SK-N-DZ (cell line): ENCODE measurements around the gene SORBS2.

ENCODE experiments used
- DNase-seq: peaks from one replicate; pipeline ENCODE4 v3.0.0-alpha.2; 2015; ENCODE audit warnings: low spot score

Gene SORBS2

GRCh38 chr4:185836241-185837084, 24.5 kb upstream of the SORBS2 start:
- no peak for DNase-seq

GRCh38 chr4:185835814-185836213, 23.8 kb upstream of the SORBS2 start:
- no peak for DNase-seq

DNA sequence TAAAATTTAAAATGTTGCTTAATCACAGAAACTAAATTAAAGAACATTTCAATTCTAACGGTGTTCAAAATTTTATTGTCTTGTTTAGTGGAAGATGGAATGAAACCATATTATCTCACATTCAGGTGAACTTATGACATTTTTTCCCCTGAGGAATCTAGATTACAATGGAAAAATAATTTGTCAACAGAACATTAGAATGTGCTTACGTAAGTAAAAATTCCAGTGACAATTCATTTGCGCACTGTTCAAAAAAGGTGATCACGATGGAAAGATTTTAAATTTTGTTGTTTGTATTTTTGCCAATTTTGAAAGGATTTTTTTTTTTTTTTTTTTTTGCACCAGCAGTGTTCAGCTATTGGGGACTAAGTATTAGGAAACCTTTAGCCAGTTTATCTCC, 23.3 kb upstream of the SORBS2 start:
- no peak for DNase-seq

DNA sequence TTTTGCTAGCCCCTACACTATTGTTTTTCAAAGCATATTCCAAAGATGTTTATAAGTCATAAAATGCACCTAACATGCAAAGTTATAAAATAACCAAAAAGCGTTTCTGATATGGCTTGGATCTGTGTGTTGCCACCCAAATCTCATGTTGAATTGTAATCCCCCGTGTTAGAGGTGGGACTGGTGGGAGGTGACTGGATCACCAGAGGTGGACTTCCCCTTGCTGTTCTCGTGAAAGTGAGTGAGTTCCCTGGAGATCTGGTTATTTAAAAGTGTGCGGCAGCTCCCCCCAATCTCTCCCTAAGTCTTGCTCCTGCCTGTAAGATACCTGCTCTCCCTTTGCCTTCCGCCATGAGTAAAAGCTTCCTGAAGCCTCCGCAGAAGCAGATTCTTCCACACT, 22.8 kb upstream of the SORBS2 start:
- no peak for DNase-seq

GRCh38 chr4:185834088-185834487, 22.1 kb upstream of the SORBS2 start:
- DNase-seq, result no peak

DNA sequence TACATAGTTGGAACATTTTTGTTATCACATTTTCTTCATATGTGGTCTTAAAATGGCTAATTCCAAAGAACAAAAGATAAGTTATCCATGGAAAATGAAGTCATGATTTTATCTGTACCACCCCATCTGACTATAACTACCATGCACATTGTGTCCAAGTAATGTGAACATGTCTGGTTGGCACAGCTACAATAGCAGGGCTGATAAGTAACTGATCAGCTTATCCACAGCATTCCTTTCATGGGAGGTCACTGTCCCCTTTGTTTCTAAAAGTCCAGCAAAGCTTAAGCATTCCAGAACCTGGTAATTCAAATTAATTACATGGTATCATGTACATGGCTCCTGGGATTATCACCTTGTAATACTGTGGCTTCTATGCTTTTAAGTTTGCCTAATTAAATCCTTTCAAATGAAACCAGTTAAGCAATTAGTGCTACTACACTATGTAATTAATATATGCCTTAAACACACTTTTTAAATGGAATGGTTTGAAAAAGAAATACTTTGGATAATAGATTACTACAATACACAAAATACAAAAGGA, 21.1 kb upstream of the SORBS2 start:
- no peak for DNase-seq

- DNase-seq, result no peak
Observed at GRCh38 chr4:185831125-185831815, 19.3 kb upstream of the SORBS2 start.

DNA sequence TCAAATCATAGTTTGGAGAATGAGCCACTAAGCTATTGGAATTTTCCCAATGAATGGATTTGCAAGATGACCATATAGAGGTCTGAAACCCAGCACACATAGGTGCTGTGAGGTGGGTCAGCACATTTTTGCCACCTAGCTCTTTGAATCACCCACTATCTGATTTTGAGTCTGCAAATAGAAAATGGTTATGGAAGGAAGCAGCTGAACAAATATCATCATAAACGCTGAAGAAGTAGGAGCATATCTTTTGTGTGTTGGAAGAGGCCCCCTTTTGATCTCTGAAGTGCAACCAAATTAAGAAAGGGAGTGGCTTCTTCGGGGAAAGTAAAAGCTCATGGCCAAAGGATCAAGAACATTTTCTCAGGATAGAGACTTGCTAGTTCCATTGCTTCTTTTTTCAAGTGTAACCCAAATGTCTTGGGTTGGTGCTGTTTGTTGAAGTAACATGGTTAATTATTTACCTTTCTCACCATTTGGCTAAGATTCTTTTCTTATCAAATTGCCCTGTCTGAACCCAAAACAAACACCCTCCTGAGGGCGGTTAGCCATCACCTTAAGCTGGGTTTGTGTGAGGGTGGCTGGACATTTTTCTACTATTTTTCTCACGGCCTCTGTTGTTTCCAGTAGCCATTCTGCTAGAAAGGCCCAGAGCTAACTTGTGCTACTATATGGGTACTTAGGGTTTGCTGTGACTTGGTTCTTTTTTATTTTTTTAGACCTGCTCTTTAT, 18.4 kb upstream of the SORBS2 start:
- DNase-seq, result no peak

DNA sequence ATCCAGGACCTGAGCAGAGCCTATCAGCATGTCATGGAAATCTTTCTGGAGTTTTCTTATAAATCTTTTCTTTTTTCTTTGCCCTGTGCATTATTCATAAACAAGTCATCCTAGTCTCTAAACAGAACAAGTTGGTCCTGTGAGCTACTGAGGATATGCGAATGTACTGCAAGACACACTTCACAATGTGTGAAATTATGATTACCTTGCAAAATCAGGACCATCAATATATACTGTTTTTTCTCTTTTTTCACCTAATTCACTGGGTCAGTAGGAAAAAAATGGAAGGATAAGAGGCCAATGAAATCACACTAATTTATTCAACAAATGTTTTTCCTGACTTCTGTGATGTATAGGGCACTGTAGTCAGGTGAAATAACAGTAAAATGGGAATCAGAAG, 14.4 kb upstream of the SORBS2 start:
- no peak for DNase-seq

DNA sequence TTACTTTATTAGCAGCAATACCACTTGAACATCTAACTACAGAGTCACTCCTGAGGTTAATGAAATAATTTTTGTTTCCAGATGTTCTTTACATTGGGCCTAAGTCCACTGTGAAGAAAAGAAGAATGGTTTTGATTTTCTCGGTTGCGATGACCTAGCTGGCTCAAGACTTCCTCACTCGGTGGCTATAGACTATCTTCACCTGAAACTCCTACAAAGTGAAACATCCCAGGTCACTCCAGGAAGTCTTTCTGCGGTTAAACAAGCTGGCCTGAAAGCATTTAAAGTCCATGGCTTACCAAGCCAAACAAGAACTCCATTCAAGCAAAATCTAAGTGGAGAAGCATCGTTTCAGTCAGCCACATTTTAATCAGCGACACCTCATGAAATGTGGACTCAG, 13.7 kb upstream of the SORBS2 start:
- no peak for DNase-seq

GRCh38 chr4:185822791-185823190, 10.8 kb upstream of the SORBS2 start:
- DNase-seq, result no peak

DNA sequence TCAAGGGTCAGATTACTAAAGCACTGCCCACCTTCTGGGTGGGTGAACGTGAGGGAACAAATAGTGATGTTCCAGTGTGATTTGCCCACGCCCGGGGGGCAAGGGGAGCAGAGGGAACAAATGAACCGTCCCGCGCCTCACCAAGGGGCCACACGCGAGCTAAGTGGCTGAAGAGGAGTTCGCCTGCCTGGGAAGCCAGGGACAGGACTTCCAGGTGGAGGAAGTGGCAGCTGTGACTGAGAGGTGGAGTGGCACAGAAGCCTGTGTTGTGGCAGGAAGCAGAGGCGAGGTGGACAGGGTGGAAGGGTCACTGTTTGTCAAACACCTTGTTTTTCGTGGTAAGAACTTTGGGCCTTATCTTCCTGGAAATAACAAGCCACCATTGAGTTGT, 9.0 kb upstream of the SORBS2 start:
- DNase-seq, result no peak

DNA sequence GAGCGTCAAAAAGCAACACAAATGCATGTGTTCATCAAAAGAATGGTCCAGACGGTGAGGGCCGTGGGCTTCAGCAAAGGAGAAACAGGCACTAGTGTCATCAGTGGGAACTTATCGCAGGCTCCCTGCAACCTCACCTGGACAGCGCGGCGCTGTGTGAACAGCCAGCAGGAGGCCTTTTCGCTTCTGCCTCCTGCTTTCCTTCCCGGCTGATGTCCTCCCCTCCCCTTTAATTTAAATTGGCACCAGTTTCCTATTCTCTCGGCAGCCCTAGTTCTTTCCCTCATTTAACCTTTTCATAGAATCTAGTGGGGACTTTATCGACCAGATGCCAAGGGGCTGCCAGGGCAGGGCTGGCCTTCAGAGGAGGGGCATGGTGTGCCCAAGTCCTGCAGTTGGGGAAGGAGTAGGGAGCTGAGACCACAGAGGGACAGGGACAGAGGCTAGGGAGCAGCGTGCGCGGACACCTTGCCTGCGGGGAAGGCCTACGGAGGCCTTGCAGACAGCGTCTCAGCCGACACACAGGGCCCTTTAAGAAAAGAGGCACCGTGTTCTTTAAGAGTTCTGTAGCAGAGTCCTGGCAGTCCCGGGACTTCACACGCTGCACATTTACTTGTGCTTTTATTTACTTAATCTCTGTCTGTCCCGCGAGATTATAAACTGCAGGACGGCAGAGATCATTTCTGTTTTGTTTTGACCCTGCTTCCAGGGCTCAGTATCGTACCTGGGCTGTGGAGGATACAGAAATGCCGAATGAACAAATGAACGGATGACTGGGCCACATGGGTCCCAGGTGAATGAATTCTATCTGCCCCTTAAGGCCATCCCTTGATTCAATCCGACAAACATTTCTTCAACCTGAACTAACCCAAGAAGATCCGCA, 8.4 kb upstream of the SORBS2 start:
- DNase-seq, result no peak

GRCh38 chr4:185819144-185819543, 7.2 kb upstream of the SORBS2 start:
- DNase-seq, result no peak

GRCh38 chr4:185817403-185817818, 5.4 kb upstream of the SORBS2 start:
- no peak for DNase-seq

- no peak for DNase-seq
Observed at GRCh38 chr4:185813133-185813532, 1.1 kb upstream of the SORBS2 start.

GRCh38 chr4:185810746-185811508, 1.1 kb downstream of the SORBS2 start:
- no peak for DNase-seq

- DNase-seq, result no peak
Observed at GRCh38 chr4:185809533-185810071, 2.4 kb downstream of the SORBS2 start.

- no peak for DNase-seq
Observed at GRCh38 chr4:185809121-185809520, 2.9 kb downstream of the SORBS2 start.

DNA sequence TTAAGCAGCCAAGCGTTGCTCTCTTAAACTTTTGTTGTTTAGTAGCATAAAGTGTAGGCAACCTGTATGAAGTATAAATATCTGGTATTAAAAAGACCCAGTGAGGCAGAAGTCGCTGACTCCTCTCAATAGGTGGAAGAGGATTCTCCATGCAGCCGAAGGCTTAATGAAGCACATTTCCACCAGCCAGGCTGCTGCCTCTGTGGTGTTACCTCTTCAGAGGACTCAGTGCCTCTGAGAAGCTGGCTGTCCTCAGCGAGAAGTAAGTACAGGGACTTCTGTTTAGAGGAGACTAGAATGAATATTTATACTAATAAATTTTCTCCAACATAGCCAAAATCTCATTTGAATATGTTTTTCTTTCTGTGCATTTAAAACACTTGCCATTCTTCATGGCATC, 6.0 kb downstream of the SORBS2 start:
- DNase-seq, result no peak
